K562 (cell line): Measurements from ENCODE around the gene EHD2. TPM values are rescaled to one million over a fixed set of nuclear protein-coding genes. Genes with fewer than 3 reads are reported as not detected.

Experiments used
- CBX5 ChIP-seq: IDR thresholded peaks from 2 replicates; pipeline ENCODE4 v1.6.1; 2014; ENCODE audit warnings: low read depth, borderline replicate concordance
- CSDE1 ChIP-seq, 2 experiments: fragments of 450-650 bp; IDR thresholded peaks; 2 replicates each; pipeline ENCODE4 v1.6.1; 2016; ENCODE audit warnings: mild to moderate bottlenecking in 1 of 2
- CTBP1 ChIP-seq: fragments of 450-650 bp; IDR thresholded peaks from 2 replicates; pipeline ENCODE4 v1.6.1; 2016; ENCODE audit warnings: borderline replicate concordance
- HMG20B ChIP-seq: fragments of 250-450 bp; sonication (Bioruptor Pico); IDR thresholded peaks from 2 replicates; pipeline ENCODE4 v1.5.0; 2021; ENCODE audit warnings: mild to moderate bottlenecking
- JUND ChIP-seq, 2 experiments: IDR thresholded peaks; 2 replicates in 1 of 2; 3 replicates in 1 of 2; pipeline ENCODE4 v1.6.1; 2011; ENCODE audit warnings: borderline replicate concordance in 2 of 2, low read depth in 2 of 2, low read length in 2 of 2, improper control_type of control experiment in 1 of 2, missing biosample characterization in 1 of 2, missing genetic modification characterization in 1 of 2, missing genetic modification reagents in 1 of 2
- MAFF ChIP-seq: IDR thresholded peaks from 2 replicates; pipeline ENCODE4 v1.6.1; 2012; ENCODE audit warnings: low read length, improper control_type of control experiment
- NFE2L1 ChIP-seq: fragments of 450-650 bp; IDR thresholded peaks from 2 replicates; pipeline ENCODE4 v1.6.1; 2016; ENCODE audit warnings: missing genetic modification characterization, low read depth, mild to moderate bottlenecking, missing compliant biosample characterization, moderate library complexity, borderline replicate concordance
- PHF20 ChIP-seq: fragments of 450-650 bp; IDR thresholded peaks from 2 replicates; pipeline ENCODE4 v1.6.1; 2018; ENCODE audit not compliant: partially characterized antibody
- PTRF ChIP-seq: fragments of 450-650 bp; IDR thresholded peaks from 2 replicates; pipeline ENCODE4 v1.6.1; 2016; ENCODE audit warnings: mild to moderate bottlenecking, missing genetic modification characterization, missing compliant biosample characterization
- SNRNP70 ChIP-seq: fragments of 200-400 bp; formaldehyde crosslinking; optimal IDR thresholded peaks from 2 replicates; pipeline ENCODE3; 2017; ENCODE audit warnings: low read depth, low read length
- SRSF9 ChIP-seq: fragments of 200-400 bp; formaldehyde crosslinking; IDR thresholded peaks from 2 replicates; pipeline ENCODE4 v1.6.1; 2017; ENCODE audit warnings: low read depth, low read length, borderline replicate concordance
- STAT5A ChIP-seq: IDR thresholded peaks from 2 replicates; pipeline ENCODE4 v1.6.1; 2012; ENCODE audit warnings: low read length, inconsistent platforms, borderline replicate concordance
- TBP ChIP-seq: optimal IDR thresholded peaks from 2 replicates; pipeline ENCODE3; 2011; ENCODE audit warnings: low read depth, low read length, improper control_type of control experiment
- ZNF41 ChIP-seq: fragments of 250-450 bp; sonication (Bioruptor Pico); conservative IDR thresholded peaks from 2 replicates; pipeline ENCODE4 v1.4.0; 2020; ENCODE audit warnings: mild to moderate bottlenecking
- ZSCAN32 ChIP-seq: fragments of 450-650 bp; formaldehyde crosslinking; IDR thresholded peaks from 2 replicates; pipeline ENCODE4 v1.4.0; 2020; ENCODE audit warnings: mild to moderate bottlenecking, moderate library complexity
- polyA plus RNA-seq, 8 experiments: library from polyadenylated mRNA; depleted of rRNA in 4 of 8; stranded (reverse) in 5 of 8; unstranded in 3 of 8; fragments of >200 nt; fragmentation: Nextera tagmentation in 2 of 8; fragmentation: Illumina TruSeq in 1 of 8; extraction: Ambion mirVana in 2 of 8; extraction: Trizol in 1 of 8; gene quantifications; 2 replicates each; pipeline versions ENCODE4 v1.2.1 to v1.2.3, GENCODE V29; 2011 to 2014; ENCODE audit warnings: inconsistent platforms in 1 of 8, missing spikeins in 1 of 8
- total RNA-seq, 7 experiments: library from RNA; depleted of rRNA in 6 of 7; stranded (reverse); fragments of >200 nt in 6 of 7; fragmentation: Illumina TruSeq in 2 of 7; extraction: Trizol in 2 of 7; gene quantifications; 2 replicates each; pipeline versions ENCODE4 v1.2.1 to v1.2.3, GENCODE V29; 2011 to 2021; ENCODE audit warnings: low replicate concordance in 1 of 7
- TF ChIP-seq, protein P1 (sequence below), 2 experiments: fragments of 450-650 bp; conservative IDR thresholded peaks; 2 replicates each; pipeline ENCODE4 v1.6.1; 2017; ENCODE audit warnings: mild to moderate bottlenecking in 2 of 2, moderate library complexity in 2 of 2
- TF ChIP-seq, protein P2 (sequence below): IDR thresholded peaks from 3 replicates; pipeline ENCODE4 v1.6.1; 2011; ENCODE audit warnings: borderline replicate concordance, mild to moderate bottlenecking; ENCODE audit not compliant: insufficient read length, insufficient read depth
- TF ChIP-seq, protein P3 (sequence below): sonication (generic); formaldehyde crosslinking; IDR thresholded peaks from 2 replicates; pipeline ENCODE4 v1.8.0; 2023; ENCODE audit warnings: mild to moderate bottlenecking, missing genetic modification reagents
- TF ChIP-seq, protein P4 (sequence below): sonication (generic); formaldehyde crosslinking; IDR thresholded peaks from 2 replicates; pipeline ENCODE4 v1.8.1; 2023; ENCODE audit warnings: mild to moderate bottlenecking, missing genetic modification reagents, moderate library complexity

The EHD2 gene
- total and polyA plus RNA-seq, 9 of the 15 experiments (the other 6 are each of a cell fraction or from before 2014, with no cell fraction given), result 1.7 to 32.2 (median 3.0) TPM

DNA sequence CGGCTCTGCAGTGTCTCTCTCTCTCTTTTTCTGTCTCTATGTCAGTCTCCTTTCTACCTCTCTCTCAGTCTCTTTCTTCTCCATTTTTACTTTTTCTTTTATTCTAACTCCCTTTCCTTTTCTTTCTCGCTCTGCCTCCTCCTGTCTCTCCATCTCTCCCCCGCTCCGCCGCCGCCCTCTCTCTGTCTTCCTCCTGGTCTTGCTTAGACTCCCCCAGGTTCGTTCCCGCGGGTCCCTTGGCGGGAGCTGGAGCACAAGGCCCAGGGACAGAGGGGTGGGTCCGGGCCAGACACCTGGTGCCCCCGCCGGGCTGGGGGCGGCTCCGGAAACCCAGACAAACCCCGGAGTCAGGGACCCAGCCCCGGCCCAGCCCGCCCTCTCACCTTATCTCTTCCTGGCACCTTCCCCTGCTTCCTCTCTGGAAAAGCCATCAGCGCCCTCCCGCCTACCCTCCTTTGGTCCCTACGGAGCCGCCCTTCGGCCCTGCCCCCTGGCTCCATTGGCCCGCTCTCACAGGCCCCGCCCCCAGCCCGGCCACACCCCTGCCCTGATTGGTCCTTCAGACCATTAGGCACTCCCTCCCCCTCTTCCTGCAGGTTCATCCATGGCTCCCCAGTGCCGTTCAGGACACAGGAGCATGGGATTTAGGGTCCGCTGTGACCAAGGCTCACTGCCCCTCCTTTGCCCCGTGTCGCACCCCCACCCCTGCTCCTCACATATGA is 16.7 kb downstream of the EHD2 start (continued):
- TF ChIP-seq PTRF (tag) (no peak), SRSF9 (no peak), STAT5A (peak; percentile 37; the same call in 1 of the 2 replicates), TBP (peak; percentile 16), HMG20B (CRISPR knock-in tag) (no peak), CBX5 (no peak), PHF20 (peak; percentile 39), CTBP1 (peak; percentile 86), MAFF (no peak), SNRNP70 (no peak), CSDE1 (IDR thresholded peaks at IDR 0.05) (no peak), ZNF41 (CRISPR knock-in tag) (no peak), NFE2L1 (tag) (no peak), JUND (IDR thresholded peaks at IDR 0.05; ENCODE audit: borderline replicate concordance, low read depth, low read length) (no peak), JUND (tag; IDR thresholded peaks at IDR 0.05; ENCODE audit: borderline replicate concordance, low read depth, low read length) (0 out of 3 replicates have a peak, but pooled peaks have one; percentile 16), ZSCAN32 (CRISPR knock-in tag) (no peak)
- TF ChIP-seq, protein P1, sequence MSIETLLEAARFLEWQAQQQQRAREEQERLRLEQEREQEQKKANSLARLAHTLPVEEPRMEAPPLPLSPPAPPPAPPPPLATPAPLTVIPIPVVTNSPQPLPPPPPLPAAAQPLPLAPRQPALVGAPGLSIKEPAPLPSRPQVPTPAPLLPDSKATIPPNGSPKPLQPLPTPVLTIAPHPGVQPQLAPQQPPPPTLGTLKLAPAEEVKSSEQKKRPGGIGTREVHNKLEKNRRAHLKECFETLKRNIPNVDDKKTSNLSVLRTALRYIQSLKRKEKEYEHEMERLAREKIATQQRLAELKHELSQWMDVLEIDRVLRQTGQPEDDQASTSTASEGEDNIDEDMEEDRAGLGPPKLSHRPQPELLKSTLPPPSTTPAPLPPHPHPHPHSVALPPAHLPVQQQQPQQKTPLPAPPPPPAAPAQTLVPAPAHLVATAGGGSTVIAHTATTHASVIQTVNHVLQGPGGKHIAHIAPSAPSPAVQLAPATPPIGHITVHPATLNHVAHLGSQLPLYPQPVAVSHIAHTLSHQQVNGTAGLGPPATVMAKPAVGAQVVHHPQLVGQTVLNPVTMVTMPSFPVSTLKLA (conservative IDR thresholded peaks at IDR 0.05), result peak in 1 of 2 experiments; percentile 72; a peak in 2 of 4 replicates
- TF ChIP-seq, protein P2, sequence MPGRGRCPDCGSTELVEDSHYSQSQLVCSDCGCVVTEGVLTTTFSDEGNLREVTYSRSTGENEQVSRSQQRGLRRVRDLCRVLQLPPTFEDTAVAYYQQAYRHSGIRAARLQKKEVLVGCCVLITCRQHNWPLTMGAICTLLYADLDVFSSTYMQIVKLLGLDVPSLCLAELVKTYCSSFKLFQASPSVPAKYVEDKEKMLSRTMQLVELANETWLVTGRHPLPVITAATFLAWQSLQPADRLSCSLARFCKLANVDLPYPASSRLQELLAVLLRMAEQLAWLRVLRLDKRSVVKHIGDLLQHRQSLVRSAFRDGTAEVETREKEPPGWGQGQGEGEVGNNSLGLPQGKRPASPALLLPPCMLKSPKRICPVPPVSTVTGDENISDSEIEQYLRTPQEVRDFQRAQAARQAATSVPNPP, result no peak
- TF ChIP-seq, protein P3, sequence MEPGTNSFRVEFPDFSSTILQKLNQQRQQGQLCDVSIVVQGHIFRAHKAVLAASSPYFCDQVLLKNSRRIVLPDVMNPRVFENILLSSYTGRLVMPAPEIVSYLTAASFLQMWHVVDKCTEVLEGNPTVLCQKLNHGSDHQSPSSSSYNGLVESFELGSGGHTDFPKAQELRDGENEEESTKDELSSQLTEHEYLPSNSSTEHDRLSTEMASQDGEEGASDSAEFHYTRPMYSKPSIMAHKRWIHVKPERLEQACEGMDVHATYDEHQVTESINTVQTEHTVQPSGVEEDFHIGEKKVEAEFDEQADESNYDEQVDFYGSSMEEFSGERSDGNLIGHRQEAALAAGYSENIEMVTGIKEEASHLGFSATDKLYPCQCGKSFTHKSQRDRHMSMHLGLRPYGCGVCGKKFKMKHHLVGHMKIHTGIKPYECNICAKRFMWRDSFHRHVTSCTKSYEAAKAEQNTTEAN, result no peak
- TF ChIP-seq, protein P4, sequence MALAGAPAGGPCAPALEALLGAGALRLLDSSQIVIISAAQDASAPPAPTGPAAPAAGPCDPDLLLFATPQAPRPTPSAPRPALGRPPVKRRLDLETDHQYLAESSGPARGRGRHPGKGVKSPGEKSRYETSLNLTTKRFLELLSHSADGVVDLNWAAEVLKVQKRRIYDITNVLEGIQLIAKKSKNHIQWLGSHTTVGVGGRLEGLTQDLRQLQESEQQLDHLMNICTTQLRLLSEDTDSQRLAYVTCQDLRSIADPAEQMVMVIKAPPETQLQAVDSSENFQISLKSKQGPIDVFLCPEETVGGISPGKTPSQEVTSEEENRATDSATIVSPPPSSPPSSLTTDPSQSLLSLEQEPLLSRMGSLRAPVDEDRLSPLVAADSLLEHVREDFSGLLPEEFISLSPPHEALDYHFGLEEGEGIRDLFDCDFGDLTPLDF, result no peak
